ENCODE data around the gene BBS4.

BBS4 gene

DNA sequence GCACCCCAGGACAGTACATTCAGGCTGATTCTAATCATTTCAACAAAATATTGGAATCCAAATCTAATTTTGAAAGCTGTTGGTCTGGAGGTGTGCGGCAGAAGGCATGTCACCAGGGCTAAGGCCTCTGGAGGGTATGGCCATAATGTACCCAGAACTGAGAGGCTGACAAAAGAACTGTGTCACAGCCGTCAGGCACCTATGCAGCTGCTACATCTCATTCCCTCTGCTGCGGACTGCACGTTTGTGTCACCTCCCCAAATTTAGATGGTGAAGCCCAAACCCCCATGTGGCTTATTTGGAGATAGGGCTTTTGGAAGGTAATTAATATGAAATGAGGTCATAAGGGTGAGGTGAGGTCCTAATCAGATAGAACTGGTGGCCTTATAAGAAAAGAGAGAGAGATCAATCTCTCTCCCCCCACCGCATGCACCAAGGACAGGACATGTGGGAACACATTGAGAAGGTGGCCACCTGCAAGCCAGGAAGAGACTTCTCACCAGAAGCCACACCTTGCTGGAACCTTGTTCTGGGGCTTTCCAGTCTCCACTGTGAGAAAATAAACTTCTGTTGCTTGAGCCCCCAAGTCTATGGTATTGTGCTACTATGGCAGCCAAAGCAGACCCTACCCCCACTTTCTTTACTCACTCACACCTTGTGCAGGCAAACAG lies 74.7 kb downstream of the BBS4 start:
- DNase-seq (ENCODE audit: low read depth, low spot score), result no peak

DNA sequence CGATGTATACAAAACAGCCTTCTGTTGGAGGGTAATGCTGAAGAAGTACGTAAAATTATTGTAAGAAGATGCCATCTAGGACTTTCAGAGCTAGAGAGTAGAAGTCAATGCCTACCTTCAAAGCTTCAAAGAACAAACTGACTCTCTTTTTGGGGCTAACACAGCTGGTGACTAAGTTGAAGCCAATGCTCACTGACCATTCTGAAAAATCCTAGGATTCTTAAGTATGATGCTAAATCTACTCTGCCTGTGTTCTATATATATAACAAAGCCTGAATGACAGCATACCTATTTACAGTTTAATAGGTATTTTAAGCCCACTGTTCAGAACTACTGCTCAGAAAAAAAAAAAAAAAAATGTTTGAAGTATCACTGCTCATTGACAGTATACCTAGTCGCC lies 78.6 kb downstream of the BBS4 start:
- no peak for DNase-seq (ENCODE audit: low read depth, low spot score)

GRCh38 chr15:72766025-72766424 lies 80.0 kb downstream of the BBS4 start:
- no peak for DNase-seq (ENCODE audit: low read depth, low spot score)

DNA sequence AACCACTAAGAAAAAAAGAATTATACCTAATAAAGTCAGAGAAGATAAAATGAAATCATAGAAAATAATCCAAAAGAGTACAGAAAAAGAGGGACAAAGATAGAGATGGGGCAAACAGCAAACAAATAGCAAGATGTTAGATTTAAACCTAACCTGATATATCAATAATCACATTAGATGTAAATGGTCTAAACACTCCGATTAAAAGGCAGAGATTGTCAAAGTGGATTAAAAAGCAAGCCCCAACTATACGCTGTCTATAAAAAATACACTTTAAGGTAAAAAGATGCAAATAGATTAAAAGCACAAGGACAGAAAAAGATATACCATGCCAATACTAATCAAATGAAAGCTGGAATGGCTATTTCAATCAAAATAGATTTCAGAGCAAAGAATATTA lies 80.8 kb downstream of the BBS4 start:
- no peak for DNase-seq (ENCODE audit: low read depth, low spot score)

DNA sequence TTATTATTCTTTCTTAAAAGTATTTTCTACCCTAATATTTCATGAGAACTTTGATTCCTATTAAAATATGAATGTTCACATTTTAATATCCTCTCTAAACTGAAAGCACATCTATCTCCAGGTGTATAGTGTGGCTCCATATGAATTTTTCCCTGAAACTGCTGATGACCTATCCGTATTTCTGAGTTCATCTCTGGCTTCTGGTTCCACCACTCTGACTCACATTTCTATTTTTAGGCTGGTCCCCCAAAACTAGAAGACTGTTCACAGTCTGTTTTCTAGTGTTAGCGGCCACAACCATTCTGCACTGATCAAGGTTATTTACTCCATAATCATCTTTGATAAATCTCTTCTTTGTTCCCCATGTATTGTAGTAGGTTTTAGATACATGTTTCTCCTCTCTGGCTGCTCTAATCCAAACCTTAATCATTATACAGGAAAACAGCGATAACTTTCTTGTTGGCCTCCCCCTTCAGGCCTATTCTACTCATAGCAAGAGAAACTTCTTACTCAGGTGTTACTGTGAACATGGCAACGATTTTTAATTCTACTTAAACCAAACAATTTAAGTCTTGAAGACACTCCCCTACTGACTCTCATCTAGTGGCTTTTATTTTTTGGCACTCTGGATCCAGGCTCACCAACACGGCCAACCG lies 84.8 kb downstream of the BBS4 start:
- DNase-seq (ENCODE audit: low read depth, low spot score), result no peak

DNA sequence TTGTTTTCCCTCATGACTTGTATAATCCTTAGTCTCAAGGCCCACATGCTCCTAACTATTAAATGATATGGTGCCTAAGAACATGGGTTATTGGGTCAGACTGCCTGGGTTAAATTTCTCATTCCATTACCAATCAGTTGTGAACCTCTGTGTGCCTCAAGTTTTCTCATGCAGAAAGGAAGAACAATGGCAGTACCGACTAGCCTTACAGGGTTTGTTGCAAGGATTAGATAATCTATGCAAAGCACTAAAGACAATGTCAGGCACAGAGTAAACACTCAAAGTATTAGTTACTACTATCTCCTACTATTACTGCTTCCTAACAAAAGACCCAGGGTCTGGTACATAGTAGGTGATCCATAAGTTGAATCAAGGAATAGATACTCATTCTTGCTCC lies 85.3 kb downstream of the BBS4 start:
- no peak for DNase-seq (ENCODE audit: low read depth, low spot score)

DNA sequence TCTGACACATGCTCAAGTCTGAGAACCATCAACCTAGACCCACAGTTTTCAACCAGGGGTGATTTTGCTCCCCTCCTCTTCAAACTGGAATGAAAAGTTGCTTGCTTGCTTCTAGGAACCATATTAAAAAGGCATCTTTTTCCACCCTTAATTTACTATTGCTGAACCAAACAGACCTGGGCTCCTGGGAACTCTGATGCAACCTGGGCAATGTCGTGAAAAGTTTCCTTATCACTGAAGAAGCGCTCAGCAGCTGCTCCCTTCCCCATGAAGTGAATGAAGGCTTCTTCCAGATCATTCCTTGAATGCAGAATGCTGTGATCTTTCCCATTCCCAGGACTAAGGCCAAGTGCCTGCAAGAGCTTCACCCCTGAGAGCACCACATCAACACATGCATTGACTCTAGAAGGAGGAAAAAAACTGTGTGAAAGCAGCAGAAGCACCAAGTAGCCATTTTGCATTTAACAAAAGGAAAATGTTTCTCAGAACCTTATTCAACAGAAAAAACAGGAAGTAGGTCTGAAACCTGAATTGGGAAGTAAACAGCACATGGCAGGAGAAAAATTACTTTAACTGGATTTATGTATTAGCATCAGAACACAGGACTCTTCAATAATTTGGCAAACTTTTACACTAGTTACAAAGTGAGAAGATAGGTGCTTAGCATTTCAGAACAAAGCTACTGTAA lies 88.8 kb downstream of the BBS4 start:
- no peak for DNase-seq (ENCODE audit: low read depth, low spot score)

GRCh38 chr15:72778796-72779195 lies 92.8 kb downstream of the BBS4 start:
- DNase-seq (ENCODE audit: low read depth, low spot score), result no peak

DNA sequence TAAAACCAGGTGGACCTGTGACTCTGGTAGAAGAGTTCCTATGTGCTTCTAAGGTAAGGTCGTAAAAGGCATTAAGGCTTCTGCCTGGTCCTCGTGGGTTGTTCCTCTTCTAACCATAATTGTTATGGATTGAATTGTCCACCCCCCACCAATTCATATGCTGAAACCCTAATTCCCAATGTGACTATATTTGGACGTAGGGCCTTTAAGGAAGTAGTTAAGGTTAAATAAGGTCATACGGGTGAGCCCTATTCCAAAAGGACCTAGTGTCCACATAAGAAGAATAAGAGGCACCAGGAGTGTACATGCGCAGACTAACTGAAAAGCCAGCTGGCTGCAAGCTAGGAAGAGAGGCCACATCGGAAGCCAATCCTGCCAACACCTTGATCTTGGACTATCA lies 95.6 kb downstream of the BBS4 start:
- DNase-seq (ENCODE audit: low read depth, low spot score), result no peak

- no peak for DNase-seq (ENCODE audit: low read depth, low spot score)
Measured at GRCh38 chr15:72782274-72783003, 96.4 kb downstream of the BBS4 start.

DNA sequence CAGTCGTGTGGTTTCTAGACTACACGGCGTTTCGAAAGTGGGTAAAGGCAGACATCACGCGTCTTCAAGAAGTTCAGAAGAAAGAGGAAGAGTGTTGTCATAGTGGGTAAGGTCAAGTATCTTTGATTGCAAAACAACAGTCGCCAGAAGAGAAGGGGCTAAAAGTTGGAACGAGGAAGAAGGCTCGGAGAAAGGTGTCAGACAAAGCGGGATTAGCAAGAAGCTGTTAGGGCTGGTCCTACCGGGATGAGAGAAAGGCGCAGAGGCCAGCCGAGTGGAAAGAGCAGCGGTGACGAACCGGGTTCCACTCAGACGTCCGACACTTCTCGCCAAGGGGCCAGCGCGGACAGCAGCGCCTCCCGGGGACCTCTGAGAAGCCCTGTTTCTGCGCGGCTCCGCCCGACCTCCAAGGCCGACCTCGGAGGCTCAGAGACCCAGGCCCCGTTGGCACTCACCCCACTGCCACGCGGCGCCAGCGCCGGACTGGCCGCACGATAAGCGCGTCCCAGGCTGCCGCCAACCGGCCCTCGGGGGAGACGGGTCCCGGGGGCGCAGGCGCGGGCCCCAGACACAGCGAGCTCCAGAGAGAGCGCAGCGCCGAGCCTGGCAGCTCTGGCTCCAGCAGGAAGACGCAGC lies 97.1 kb downstream of the BBS4 start:
- DNase-seq (ENCODE audit: low read depth, low spot score), result no peak

DNA sequence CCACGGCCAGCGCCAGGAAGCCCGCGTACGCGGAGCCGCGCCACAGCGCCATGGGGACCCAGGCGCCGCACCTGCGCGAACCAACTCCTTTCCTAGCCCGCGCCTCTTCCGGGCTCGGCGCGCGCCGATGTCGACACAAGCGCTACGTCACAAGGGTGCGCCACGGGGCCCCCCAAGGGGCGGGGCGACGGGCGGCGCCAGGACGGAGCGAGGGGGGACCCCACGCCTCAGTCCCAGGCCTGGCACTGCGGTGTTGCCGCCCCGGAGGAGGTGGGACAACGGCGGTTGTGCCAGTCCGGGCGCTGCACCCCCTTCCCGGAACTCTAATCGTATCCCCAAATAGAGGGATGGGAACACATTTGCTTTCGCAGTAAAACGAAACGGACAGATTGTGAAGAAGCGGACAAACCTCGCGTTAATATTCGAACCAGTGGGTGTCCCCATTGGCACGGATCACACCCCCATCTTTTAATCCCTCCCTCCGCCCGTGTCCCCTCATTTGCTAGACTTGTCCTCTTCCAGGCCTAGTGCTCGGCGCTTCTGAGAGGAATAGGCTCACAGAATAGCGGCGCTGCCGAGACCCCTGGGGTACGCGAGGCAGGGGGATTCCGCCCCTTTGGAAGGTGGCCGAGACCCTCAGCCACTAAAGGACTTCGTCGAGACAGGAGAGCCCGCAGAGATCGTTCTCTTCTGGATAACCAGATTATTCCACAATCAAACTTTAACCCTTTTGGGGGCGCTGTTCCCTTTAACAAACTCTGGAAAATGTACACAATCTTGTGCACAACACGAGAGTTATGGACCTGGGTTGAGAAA lies 97.8 kb downstream of the BBS4 start, which contains the start of gene ADPGK:
ADPGK (minus strand) TSS at position 119 of the 816 bp plus-strand sequence; CDS start at position 52, 67 bp downstream.
- peak; percentile 90 for DNase-seq (ENCODE audit: low read depth, low spot score)

DNA sequence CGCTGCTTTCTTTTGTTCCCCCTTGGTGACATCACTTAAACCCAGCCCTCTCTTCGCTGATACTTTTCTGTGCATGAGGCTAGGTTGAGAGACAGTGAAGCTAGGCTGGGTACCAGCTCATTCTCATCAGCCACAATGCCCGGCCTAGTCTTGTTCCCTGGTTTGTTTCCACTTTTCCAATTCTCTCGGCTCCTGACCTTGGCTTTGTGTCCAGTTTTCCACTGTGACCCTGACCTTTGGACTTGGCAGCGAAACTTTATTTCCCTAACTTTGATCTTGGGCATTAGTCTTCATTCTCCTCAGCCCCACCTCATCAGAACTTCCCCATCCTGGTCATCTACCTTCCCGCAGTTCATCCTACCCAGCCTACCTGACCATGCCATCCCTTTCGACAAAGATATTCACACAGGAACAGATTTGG lies 98.5 kb downstream of the BBS4 start:
- DNase-seq (ENCODE audit: low read depth, low spot score), result no peak

GRCh38 chr15:72785432-72785831 lies 99.4 kb downstream of the BBS4 start:
- no peak for DNase-seq (ENCODE audit: low read depth, low spot score)

- no peak for DNase-seq (ENCODE audit: low read depth, low spot score)
Measured at GRCh38 chr15:72785841-72786240, 99.8 kb downstream of the BBS4 start.

- no peak for DNase-seq (ENCODE audit: low read depth, low spot score)
Measured at GRCh38 chr15:72786242-72786641, 100.2 kb downstream of the BBS4 start.

- DNase-seq (ENCODE audit: low read depth, low spot score), result no peak
Measured at GRCh38 chr15:72786676-72787345, 100.8 kb downstream of the BBS4 start.

GRCh38 chr15:72787526-72787925 lies 101.5 kb downstream of the BBS4 start:
- DNase-seq (ENCODE audit: low read depth, low spot score), result no peak

Measured in activated CD4-positive, CD25-positive, alpha-beta regulatory T cell treated with anti-CD3 and anti-CD28 coated beads, Interleukin-2, amount 50 U/mL, for 16 hours (primary cell).